ENCODE data around the gene INAVA.
"Not testable (repeated sequence)": the region's sequence is repeated elsewhere in the genome, so short reads cannot be mapped to it uniquely, and the experiment has no call there.

Gene INAVA

GRCh38 chr1:200899451-200899915 lies 4.8 kb downstream of the INAVA start:
- no peak for DNase-seq

- no peak for DNase-seq
Measured at GRCh38 chr1:200899954-200900867, 5.5 kb downstream of the INAVA start.

DNA sequence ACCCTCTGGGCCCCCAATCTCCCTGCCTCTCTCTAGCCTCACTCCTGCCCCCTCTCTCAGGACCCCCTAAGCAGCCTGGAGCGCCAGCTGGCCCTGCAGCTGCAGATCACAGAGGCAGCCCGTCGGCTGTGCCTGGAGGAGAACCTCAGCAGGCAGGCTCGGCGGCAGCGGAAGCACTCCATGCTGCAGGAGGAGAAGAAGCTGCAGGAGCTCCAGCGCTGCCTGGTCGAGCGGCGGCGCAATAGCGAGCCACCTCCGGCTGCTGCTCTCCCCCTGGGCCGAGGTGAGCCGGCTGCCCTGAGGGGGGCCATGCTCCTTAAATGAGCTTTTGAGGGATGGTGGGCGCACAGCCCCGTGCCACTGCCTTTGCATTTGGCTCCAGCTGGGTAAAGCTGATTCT lies 6.2 kb downstream of the INAVA start:
- DNase-seq, result no peak

- no peak for DNase-seq
Measured at GRCh38 chr1:200901350-200901749, 6.7 kb downstream of the INAVA start.

GRCh38 chr1:200901796-200902444 lies 7.2 kb downstream of the INAVA start:
- DNase-seq, result no peak

- DNase-seq, result no peak
Measured at GRCh38 chr1:200903793-200904192, 9.1 kb downstream of the INAVA start.

DNA sequence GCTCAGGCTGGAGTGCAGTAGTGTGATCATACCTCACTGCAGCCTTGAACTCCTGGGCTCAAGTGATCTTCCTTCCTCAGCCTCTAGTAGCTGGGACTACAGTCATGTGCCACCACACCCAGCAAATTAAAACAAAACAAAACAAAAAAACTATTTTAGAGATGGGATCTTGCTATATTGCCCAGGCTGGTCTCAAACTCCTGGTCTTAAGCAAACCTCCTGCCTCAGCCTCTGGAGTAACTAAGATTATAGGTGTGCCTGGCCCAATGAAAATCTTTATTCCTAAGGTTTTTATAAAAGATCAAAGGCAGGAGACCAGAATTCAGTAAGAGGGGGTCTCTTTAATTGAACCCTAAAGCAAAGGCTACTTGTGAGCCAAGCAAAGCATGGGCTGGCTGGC lies 10.1 kb downstream of the INAVA start:
- DNase-seq, result no peak

DNA sequence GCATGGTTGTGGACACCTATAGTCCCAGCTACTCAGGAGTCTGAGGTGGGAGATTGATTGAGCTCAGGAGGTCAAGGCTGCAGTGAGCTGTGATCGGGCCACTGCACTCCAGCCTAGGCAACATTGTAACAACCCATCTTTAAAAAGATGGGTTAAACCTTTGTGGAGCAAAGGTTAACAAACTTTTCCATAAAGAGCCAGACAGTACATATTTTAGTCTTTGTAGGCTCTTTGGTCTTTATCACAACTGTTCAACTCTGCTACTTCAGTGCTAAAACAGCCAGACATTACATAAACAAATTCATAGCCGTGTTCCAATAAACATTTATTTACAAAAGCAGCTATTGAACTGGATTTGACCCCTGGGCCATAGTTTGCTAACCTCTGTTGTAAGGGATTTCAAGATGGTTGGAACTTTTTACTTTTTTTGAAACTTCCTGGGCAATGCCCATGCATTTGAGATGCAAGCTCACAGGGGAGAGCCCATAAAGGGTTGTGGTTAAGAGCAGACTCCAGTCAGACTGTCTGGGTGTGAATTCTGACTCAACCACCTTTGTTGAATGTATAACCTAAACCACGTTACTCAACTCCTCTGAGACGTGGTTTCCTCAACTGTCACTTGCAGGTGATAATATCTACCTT lies 10.8 kb downstream of the INAVA start:
- no peak for DNase-seq

DNA sequence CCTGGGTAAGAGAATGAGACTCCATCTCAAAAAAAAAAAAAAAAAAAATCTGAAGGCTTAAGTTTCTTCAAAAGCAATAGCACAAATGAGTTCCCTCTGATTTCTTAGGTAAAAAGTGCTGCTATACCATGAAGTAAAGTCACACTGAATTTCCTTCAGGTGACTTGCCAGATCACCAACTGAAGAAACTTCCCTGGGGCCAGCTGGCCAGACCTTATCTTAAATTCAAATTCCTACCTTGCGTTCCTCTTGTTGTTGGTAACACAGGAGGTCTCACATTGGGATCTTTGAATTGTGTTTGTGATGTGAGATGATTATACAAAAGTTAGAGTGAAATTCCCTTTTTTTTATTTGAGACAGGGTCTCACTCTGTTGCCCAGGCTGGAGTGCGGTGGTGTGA lies 11.8 kb downstream of the INAVA start:
- DNase-seq, result no peak

GRCh38 chr1:200907611-200908097 lies 13.0 kb downstream of the INAVA start:
- no peak for DNase-seq

- DNase-seq, result no peak
Measured at GRCh38 chr1:200908191-200908868, 13.6 kb downstream of the INAVA start.

GRCh38 chr1:200909071-200909470 lies 14.4 kb downstream of the INAVA start:
- DNase-seq, result no peak

- no peak for DNase-seq
Measured at GRCh38 chr1:200909757-200910239, 15.1 kb downstream of the INAVA start.

DNA sequence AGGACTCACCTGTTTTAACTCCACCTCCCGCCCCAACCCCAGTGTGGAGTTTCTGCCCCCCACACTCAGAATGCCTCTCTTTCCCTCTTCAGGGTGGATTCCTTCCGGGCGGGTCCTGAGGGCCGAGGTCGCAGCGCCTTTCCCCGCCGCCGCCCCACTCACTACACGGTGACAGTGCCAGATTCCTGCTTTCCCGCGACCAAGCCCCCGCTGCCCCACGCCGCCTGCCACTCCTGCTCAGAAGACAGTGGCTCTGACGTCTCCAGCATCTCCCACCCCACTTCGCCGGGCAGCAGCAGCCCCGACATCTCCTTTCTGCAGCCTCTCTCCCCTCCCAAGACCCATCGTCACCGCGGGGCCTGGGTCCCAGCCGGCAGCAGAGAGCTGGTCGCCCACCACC lies 16.7 kb downstream of the INAVA start:
- no peak for DNase-seq

DNA sequence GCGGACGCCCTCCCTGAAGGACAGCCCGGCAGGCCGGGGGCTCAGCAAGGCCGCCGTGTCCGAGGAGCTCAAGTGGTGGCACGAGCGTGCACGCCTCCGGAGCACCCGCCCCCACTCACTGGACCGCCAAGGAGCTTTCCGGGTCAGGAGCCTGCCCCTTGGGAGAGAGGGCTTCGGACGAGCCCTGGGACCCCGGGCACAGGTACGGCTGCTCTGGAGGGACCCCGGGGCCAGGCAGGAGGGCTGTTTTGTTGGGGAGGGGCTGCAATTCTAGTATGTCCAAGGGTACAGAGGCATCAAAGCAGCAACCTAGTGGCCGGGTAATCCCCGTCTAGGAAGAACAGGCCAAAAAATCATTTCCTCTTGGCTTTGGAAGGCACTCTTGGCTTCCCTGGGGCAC lies 17.2 kb downstream of the INAVA start:
- DNase-seq, result not testable (repeated sequence)

DNA sequence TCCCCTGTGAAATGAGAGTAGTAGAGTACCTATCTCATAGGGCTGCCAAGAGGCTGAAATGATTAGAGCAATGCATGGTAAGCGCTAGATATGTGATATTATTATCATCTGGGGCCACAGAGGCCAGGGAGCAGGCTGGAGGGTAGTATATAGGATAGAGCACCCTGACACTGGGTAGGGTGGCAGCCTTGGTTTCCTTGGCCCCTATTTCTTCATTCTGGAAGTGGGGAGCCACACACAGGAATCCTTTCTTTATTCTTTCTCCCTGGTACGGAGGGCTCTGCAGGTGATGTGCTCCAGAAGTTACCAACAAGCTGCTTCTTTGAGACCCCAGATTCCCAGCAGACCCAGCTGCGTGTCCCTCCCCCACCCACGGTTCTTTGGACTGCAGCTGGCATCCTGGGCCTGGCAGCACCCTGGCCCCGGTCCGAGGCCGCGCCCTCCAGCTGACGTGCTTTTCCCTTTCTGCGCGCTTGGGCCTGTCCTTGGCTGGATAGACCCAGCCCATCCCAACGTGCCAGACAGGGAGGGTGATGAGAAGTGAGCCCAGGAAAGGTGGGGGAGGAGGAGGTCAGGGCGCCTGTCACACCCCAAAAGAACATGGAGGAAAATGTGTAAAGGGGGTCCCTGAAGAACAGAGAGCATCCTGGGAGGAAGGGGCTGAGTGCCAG lies 18.2 kb downstream of the INAVA start:
- DNase-seq, result no peak

GRCh38 chr1:200916152-200916551 lies 21.5 kb downstream of the INAVA start:
- no peak for DNase-seq

- DNase-seq, result no peak
Measured at GRCh38 chr1:200916681-200917080, 22.0 kb downstream of the INAVA start.

GRCh38 chr1:200917291-200917817 lies 22.7 kb downstream of the INAVA start:
- DNase-seq, result no peak

DNA sequence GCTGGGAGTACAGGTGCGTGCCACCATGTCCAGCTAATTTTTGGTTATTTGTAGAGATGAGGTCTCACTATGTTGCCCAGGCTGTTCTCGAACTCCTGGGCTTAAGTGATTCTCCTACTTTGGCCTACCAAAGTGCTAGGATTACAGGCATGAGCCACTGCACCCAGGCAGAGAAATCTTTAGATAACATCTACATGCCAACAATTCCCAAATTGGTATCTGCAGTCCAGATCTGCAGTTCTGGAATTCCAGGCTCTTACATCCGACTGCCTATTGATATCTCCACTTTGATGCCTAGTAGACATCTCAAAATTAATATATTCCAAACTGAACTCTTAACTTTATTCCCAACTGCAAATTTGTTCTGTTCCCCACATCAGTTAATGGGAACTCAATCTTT lies 23.3 kb downstream of the INAVA start:
- no peak for DNase-seq

DNA sequence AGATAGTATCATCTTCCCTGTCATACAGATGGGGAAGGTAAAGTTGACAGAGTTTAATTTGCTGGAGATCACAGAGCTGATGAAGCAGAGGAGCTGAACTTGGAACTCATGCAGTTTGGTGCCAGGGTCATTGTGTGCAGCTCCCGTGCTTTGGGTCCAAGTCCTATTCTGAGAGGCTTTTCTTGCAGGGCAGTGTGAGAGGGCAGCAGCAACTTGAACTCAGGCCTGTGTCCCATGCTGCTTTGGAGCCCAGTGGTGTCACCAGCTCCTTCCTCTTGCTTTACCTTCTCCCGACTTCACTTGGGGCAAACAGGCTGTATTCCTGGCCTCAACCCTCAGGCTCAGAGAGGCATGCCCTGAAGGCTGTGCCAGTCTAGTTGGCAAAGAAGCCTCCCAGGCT lies 24.7 kb downstream of the INAVA start:
- no peak for DNase-seq

DNA sequence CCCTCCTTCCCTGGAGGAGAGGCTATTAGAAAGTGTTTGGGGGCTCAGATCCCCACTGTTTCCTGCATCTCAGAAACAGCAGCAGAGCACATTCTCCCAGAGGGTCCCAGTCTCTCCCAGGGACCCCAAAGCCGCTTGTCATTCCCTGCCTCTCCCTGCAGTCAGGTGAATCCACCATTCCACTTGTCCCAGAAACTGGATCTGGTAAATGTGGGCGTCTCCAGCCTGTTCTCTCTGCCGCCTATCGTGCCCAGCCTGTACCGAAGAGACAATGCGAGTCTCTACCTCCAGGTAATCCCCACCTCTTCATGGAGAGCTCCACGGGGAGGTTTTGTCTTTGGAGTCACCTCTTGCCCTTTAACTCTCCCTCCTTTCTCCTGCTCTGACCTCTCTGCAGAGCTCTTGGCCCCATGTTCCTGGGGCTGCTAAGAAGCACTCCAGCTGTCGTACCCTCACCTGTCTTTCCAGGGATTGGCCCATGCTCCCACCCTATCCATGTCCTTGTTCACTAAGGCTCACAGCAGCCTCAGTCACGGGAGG lies 26.9 kb downstream of the INAVA start:
- DNase-seq, result no peak
